DOHH2 (cell line): Measurements from ENCODE around the gene PHF20.

ENCODE experiments used
- CTCF ChIP-seq: fragments of 200-600 bp; sonication (generic); IDR thresholded peaks from one replicate; pipeline ENCODE4 v1.5.1; 2014; ENCODE audit warnings: antibody characterized with exemption, mild to moderate bottlenecking, low read depth, low read length; ENCODE audit not compliant: poor library complexity, severe bottlenecking
- EZH2phosphoT487 ChIP-seq: fragments of 200-600 bp; sonication (generic); IDR thresholded peaks from 2 replicates; pipeline ENCODE4 v1.6.1; 2017; ENCODE audit warnings: borderline replicate concordance, mild to moderate bottlenecking, antibody characterized with exemption, low read length, moderate library complexity, mixed read lengths

GRCh38 chr20:35891375-35891774 is 119.6 kb downstream of the PHF20 start:
- no peak for TF ChIP-seq CTCF
- TF ChIP-seq EZH2phosphoT487, result no peak
